Measurements from ENCODE around the gene TCEA2. TPM values are rescaled to one million over a fixed set of nuclear protein-coding genes. Genes with fewer than 3 reads are reported as not detected.

Gene TCEA2
- polyA plus RNA-seq, 4 donors = 63.9 to 97.6 (median 77.2) TPM

DNA sequence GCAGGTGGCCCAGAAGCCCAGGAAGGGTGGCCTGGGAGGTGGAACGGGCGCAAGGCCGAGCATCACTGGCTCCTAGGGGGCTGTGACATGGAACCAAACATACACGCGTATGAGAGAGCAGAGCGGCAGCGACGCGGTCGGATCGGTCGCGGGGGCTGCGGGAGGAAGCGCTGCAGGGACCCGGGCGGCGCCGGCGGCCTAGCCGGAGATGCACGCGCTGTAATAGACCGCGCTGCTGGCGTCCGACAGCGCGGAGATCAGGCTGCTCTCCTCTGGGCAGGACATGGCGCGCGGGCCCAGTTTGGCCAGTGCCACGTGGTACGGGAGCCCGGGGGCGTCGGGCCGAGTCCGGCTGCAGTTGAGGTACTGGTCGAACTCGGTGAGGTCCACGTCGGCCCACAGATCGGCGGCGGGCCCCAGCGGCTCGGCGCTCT lies 15.0 kb upstream of the TCEA2 start:
- DNase-seq (ENCODE audit: low read depth in 4 of 4, low spot score in 3 of 4) = no peak

DNA sequence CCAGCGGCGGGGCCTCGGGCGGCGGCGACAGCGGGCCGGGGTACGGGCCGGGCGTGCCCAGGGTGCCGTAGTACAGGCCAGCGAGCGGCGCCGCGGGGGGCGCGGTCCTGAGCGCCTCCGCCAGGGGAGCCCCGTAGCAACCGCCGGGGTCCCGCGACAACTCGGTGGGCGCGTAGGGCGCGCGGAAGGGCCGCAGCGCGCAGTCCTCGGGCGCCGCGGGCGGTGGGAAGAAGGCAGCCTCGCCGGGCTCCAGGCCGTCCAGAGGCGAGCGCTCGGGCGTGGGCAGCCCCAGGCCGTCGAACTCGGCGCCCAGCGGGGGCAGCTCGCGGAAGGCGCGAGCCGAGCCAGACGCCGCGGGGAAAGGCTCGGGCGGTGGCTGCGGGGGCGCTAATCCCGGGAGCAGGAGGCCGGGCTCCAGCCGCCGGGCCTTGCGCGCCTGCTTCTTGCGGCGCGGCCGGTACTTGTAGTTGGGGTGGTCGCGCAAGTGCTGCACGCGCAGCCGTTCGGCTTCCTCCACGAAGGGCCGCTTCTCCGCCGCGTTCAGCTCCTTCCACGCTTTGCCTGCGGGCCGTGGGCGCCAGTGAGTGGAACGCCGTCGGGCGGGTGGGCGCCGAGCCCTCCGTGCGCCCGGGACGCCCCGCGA lies 14.5 kb upstream of the TCEA2 start:
- DNase-seq (ENCODE audit: low read depth in 4 of 4, low spot score in 3 of 4) = no peak

DNA sequence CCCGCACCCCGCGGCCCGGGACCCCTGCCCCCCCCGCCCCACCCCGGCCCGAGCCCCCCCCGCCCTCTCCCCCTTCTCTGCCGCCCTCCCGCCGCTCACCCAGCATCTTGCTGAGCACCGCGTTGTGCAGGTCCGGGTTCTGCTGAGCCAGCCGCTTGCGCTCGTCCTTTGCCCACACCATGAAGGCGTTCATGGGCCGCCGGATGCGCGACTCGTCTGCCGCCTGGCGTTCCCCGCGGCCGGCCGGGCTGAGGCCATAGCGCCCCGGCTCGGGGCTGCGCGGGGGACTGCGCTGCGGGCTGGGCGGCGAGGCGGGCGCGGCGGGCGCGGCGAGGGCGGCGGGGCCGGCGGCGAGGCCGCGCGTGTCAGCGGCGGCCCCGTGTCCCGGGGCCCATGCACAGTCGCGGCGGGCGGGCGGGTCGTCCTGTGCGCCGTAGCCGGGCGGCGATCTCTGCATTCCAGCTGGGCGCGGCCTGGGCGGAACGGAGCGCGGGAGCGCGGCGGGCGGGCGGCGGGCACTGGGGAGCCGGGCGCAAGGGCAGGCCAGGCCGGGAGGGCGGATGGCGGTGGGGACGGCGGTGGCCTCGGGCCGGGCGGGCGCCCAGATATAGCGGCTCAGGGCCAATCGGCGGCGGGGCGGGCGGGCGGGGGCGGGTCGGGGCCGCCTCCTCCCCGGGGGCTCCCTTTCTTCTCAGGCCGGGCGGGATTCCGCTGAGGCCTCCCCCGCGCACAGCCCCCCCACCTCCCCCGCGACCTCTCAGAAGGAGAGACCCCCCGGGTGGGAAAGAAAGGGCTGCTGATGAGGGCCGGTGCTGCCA lies 13.7 kb upstream of the TCEA2 start, which contains the start of gene SOX18:
Gene SOX18 (minus strand): TSS at position 580 of the 818 bp plus-strand sequence. CDS start 123 bp downstream, at position 457.
- no peak for DNase-seq (ENCODE audit: low read depth in 4 of 4, low spot score in 3 of 4)

DNA sequence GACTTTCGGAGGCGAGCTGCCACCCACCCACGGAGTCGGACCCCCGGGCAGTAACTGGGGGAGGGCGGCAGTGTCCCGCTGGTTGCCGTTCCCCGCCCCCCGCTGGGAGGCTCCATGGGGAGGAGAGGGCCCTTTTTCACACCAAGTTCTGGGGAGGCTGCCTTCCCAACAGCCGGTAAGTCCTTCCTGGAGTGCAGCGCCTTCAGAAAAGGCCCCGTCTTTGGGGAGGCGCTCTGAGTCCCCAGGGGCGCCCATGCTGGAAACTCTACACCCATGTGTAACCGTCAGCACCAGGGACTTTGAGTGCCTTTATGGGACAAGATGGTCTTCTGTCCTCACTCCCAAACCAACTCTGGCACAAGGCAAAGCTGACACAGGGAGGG lies 13.1 kb upstream of the TCEA2 start:
- no peak for DNase-seq (ENCODE audit: low read depth in 4 of 4, low spot score in 3 of 4)

DNA sequence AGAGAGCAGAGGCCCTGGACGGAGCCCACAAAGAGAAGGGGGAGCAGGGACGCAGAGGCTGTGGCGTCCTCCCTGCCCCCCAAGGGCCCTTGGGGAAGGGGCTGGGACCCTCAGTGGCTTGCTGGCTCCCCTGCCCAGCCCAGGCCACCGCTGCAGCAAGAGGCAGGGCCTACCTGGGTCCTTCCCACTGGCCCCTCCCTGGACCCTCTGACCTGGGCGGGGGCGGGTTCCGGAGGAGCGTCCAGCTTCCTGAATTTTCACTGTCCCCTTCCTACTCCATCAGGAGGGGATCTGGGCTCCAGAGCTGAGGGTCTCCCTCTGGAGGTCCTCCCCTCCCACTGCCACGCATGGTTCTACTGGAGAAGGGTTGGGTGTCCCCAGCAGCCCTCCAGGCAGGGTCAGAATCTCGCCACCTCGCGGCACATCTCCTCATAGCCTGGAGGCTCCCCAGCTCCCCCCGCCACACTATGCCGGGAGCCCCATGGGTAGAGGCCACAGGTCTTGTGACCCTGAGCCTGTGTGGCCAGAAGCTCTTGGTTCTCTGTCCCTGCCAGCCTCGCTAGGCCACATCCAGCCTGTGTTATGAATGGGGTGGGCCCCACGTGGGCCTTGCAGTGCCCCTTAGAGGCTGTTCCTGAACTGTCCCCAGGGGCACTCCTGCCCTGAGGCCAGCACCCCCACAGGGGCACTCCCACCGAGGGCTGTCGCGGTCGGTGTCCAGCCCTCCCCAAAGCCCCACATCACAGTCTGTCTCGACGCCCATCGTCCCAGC lies 12.6 kb upstream of the TCEA2 start:
- DNase-seq (ENCODE audit: low read depth in 4 of 4, low spot score in 3 of 4) = no peak

DNA sequence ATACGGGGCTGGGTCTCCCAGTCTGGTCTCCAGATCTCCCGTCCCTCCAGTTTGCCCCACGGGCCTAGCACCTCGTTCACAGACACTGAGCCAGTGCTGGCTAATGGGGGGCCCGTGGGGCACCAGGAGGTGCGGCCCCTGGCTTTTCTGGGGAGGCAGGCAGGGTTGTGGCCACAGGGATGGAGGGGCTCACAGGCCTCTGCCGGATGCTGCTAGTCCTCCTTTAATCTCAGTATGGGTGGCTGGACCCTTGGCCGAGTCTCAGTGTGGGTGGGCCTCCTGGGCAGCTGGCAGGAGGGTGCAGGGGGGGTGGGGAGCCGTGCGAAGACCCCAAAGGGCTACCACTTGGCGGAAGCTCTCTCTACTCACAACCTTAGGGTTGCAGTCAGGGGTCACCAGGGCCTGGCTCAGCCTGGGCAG lies 12.0 kb upstream of the TCEA2 start:
- no peak for DNase-seq (ENCODE audit: low read depth in 4 of 4, low spot score in 3 of 4)

DNA sequence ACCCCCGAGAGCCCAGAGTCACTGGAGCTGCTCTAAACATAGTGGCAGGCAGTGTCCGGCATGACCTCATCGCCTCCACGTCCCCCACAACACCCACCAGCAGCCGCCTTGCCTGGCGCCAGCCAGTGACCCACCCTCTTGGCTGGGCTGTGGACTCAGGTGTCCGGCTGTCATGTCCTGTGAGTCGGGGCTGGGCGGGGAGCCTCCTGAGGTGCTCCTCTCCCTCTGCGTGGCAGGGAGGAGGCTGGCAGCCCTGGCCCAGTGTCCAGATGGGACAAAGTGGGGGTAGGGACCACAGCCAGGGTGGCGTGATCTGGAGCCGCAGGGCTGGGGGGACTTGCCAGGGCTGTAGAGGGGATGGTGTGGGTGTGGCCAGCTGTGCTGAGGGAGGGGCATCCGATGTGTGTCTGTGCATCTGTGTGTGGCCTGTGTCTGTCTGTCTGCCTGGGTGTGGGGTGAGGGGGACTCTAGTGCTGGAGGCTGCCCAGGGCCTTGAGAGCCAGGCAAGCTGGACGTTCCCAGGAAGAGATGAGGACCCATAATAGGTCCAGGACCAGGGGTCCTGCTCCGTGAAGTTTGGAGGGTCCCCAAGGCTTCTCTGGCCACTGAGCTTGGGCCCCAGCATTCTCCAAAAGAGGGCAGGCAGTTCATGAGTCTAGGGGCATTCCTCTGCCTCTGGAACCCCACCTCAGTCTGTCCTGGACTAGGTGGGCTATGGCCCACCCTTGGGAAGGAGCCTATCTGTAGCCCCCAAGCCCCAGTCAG lies 11.3 kb upstream of the TCEA2 start:
- DNase-seq (ENCODE audit: low read depth in 4 of 4, low spot score in 3 of 4) = no peak

DNA sequence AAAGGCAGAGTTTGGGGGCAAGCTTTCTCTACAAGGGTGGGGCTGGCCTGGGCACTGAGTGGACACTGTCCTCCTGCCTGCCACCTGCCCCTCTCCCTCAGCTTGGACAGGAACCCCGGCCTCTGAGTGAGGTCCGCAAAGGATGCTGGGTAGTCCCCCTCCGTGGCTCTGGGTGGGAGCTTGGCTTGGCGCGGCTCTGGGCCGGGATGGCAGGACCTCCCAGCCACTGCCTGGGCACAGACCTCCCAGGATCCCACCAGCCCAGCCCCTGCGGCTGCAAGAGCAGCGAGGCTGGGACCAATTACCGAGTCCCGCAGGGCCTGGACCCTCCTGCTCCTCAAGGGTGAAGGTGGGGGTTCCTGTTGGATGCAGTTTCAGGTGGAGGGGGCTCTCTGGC lies 10.7 kb upstream of the TCEA2 start:
- DNase-seq (ENCODE audit: low read depth in 4 of 4, low spot score in 3 of 4) = no peak

DNA sequence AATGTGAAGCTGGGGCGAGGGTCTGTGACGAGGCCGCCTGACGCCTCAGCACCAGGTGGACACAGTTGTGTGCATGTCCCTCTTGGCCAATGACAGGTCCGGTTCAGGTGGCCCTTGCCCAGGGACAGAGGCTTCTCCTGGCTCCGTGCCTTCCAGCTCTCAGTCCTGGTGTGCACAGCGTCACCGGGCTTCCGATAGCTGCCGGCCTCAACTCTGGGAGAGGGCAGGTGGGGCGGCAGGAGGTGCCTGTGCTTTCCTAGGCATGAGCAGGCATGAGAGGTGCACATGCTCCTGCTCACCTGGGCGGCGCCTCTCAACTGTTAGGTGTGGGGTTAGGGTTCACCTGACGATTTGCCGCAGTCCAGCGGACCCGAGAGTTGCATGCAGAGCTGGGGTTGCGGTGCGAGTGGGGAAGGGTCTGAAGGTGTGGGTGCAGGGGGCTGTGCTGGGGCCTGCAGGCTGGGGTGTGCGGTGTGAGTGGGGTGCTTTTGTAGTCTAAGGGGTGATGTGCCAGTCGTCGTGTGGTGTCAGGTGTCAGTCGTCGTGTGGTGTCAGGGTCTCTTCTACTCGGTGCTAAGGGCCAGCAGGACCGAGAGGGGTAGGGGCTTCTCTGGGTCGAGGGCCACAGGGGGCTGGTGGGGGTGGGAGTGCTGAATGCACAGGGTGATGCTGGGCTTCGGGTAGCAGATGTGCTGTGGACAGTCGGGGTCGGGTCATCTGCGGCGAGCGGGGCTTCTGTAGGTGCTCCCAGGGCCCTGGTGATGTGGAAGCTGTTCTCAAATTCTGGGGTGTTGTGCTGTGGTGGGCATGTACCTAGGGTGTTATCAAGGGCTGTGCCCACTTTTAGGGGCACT lies 9.8 kb upstream of the TCEA2 start:
- DNase-seq (ENCODE audit: low read depth in 4 of 4, low spot score in 3 of 4) = no peak

DNA sequence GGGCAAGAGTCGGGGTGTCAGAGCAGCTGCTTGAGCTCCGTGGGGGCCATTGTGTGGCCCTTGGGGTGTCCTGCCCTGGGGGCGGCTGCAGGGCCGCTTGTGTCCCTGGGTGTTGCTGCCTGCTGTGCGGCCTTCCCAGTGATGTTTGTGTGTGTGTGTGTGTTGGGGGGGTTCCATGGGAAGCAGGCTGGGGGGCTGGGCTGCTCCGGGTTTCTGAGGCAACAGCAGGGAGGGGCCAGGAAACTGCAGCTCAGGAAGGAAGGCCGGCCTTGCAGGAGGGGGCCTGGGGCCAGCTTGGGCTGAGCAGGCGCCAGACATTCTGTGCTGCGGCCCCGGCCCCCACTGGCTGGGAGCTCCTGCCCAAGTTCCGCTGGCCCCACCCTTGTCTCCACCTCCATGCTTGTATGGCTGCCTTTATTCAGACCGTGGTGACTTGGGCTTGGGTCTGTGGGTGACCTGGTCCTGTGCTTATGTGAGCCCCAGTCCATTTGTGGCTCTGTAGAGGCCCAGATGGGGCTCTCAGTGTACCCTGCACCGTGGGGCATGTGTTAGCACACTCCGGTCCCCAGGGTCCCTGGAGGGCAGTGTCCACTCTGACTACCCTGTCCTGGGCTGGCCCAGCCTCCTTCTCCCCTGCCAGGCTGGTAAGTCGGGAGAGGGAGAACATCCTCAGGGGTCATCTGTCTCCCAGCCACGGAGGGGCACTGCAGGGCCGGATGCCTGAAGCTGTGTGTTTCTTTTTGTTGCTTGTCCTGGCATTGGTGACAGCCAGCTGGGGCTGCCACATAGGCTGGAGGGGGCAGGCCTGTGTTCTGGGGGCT lies 8.9 kb upstream of the TCEA2 start:
- DNase-seq (ENCODE audit: low read depth in 4 of 4, low spot score in 3 of 4) = no peak

DNA sequence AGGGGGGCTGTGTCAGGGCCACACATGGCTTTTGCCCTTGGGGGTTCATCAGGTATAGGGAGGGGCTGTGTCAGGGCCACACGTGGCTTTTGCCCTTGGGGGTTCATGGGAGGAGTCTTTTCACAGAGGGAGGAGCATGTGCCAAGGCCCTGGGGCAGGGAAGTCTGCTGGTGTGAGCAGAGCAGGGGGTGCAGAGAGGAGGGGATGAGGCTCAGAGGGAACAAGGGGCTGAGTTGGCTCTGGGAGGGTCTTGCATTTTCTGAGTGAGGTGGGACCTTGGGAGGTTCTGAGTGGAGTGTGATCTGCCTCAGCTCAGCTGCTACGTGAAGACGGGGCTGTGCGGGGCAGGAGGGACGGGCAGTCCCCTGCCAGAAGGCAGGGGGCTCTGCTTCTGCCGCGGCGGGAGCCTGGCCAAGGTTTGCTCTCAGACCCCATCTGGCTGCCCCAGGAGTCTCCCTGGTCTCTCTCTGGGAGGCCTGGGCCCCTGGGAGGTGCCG lies 7.6 kb upstream of the TCEA2 start:
- no peak for DNase-seq (ENCODE audit: low read depth in 4 of 4, low spot score in 3 of 4)

DNA sequence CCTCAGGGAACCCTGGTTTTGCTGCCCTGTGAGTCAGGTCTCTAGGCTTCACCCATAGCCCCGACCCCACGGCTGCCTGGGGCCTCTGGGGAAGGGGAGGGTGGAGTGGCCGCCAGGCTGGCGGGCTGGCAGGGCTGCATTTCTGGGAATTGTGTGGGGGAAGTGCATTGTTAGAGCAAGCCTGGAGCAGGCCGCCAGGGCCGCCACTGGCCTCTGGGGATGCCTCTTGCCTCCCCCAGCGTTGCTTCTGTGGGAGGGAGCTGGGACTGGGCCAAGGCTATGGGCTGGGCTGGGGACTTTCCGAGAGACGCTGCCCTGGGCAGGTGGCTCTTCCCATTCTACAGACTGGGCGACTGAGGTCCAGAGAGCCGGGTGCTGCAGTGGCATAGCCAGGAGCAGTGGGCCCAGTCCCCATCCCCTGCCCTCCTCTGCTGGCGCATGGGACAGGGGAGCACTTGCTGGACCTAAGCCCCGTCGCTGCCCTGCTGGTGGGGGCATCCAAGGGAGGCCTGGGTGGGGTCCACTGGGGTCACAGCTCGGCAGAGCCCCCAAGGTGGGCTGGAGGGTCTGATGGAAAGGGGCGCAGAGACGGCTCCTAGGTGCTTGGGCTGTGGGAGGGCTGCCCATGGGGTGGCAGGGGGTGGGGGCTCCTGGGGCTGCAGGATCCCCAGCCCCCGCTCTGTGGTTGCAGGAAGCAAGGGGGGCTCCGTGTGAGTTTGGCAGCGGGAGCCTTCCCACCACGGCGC lies 6.9 kb upstream of the TCEA2 start:
- no peak for DNase-seq (ENCODE audit: low read depth in 4 of 4, low spot score in 3 of 4)

DNA sequence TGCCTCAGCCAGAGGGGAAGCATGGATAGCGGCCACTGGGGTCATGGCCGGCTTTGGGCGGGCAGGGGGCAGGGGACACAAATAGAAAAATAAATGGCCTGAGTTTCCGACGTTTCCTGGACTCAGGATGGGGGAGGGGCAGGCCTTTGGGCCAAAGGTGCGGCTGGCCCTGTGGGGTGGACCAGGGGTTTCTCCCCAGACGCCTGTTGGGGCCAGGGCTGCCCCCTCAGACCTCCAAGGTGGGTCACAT lies 6.4 kb upstream of the TCEA2 start:
- no peak for DNase-seq (ENCODE audit: low read depth in 4 of 4, low spot score in 3 of 4)

DNA sequence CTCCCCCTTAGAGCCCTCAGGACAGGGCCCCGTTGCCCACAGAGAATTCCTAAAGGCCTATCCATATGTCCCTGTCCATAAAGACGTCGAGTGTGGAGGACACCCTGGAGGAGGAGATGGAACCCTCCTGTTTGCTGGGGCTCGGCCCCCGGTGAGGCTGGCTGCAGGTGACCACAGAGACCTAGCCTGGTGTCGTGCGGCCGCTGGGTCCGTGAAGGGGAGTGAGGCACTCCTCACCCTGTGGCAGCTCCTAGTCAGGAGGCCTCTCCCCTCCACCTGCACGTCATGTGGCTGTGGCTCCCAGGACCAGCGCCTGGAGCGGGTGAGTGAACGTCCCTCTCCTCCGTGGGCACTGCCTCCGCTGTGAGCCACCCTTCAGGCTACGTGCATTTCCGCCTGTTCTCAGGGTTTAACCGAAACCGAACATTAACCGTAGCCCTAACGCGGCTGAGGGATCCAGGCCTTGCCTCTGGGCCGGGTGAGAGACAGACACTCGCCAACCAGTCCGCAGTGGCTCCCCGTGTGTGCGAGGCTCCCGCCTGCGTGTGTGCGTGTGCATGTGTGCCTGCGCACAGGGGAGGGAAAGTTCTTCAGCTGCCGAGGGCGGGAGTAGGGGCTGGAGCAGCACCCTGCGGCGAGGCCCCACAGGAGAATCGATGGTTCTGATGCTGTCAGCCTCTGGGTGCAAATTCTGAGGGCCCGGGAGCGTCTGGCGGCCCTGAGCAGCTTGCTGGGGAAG lies 5.9 kb upstream of the TCEA2 start:
- DNase-seq (ENCODE audit: low read depth in 4 of 4, low spot score in 3 of 4) = no peak

DNA sequence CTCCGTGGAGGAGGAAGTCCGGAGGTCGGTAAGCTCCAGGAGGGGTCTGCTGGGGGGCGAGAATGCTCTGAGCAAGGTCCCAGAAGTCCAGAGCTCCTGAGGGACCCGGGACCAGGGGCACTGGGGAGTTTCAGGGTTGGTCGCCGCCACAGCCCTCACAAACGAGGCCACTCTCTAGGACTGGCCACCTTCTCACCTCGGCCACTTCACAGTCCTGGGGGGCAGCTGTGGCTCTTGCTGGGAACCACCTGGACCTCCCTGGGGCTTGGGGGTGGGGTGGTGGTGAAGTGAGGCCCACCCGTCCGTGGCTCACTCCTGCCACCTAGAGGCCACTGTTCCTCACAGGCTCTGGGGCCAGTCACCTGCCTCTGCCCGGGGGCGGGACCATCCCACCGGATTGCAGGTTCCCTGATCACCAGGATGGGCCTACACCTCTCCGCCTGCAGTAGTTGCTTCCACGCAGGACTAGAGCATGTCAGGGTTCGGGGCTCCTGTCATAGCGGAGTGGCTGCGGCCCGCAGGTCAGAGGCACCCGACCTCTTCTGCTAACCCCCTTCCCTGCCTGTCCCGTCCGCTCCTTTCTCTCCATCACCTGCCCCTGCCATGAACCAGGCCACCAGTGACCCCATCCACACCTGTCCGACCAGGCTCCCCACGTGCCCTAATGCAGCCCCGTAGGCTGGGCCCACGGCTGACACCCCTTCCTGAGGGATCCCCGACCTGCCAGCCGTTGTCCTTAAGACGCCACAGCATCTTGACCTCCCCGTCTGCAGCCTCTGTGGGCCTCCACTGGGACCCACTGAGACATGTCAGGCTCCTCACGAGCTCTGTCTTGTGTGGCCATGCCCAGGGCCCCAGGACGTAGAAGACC lies 5.1 kb upstream of the TCEA2 start:
- DNase-seq (ENCODE audit: low read depth in 4 of 4, low spot score in 3 of 4) = peak in 1 of 4 donors; percentile 50

DNA sequence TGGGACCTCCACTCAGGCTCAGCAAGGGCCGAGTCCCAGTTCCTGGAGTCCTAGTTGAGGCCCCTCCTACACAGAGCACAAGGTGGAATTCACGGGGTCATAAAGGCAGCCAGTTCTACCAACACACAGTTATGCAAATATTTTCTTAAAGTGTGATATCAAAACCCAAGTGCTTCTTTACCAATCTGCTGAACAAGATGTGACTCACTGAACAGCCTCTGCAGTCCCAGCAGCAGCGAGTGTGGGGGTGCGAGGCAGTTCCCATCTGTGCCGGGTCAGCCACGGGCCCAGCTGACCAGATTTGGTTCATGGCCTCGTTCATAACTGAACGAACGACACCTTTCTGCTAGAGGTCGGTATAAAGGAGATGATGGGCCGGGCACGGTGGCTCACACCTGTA lies 4.5 kb upstream of the TCEA2 start:
- no peak for DNase-seq (ENCODE audit: low read depth in 4 of 4, low spot score in 3 of 4)

DNA sequence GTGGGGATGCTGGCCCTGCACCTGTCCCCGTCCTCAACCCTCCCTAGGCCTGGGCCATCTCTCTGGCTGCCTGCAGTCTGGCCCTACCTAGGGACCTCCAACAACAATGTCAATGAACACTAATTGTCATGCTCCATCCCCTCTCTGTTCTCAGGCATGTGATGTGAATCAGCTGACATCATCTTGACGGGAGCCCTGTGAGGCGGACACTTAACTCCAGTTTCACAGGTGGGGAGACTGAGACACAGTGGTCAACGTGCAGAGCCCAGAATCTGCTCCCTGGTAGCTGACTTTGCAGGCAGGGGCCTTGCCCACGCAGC lies 762 bp upstream of the TCEA2 start:
- no peak for DNase-seq (ENCODE audit: low read depth in 4 of 4, low spot score in 3 of 4)
